Caki2 (cell line): Measurements from ENCODE around the gene DRC7. TPM values are rescaled to one million over a fixed set of nuclear protein-coding genes. Genes with fewer than 3 reads are reported as not detected.
"Not testable (repeated sequence)": the region's sequence is repeated elsewhere in the genome, so short reads cannot be mapped to it uniquely, and the experiment has no call there.

ENCODE experiments used
- DNase-seq: peaks from one replicate; pipeline ENCODE4 v3.0.0-alpha.2; 2015; ENCODE audit warnings: low read depth
- in situ Hi-C: cut with HindIII; loops from 2 replicates; pipeline ENCODE4 v1.10.0; 2016; ENCODE audit warnings: low sequenced_read_pairs, low pct_unique_long_range_greater_than_20kb, mixed read lengths
- total RNA-seq: library from RNA; depleted of rRNA; stranded (reverse); fragments of >200 nt; shearing (Covaris generic); gene quantifications from 2 replicates; pipeline ENCODE4 v1.2.3, GENCODE V29; 2014; ENCODE audit warnings: low replicate concordance

Gene DRC7
- total RNA-seq, 1 experiment from 2014 or later = not detected

DNA sequence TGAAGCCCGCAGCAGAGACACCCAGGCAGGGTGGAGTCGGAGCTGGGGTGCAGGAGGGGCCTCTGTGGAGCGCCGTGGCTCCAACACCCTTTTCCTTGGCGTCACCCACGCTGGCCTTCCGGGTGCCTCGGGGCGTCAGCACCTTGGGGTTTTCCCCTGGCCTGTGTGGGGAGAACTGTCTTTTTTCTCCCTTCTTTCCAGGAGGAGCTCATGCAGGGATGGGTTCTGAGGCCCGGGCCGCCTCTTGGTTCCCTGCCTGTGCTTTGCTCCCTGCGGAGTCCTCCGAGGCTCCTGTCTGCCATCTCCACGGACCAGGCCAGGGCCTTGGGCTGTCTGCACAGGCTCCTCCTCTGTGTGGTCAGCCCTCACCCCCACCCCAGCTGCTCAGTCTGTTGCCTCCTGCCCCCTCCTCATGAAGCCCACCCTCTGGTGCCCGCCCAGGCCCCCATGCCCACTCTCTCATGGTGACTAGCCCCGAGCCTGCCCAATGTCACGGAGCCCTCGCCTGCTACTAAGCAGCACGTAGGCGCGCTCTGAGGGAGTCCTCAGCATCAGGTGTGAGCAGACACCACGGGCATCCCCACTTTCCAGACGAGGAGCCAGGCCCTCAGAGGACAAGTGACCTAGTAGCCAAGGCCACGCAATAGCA is 45.9 kb downstream of the DRC7 start:
- in situ Hi-C loops = no loop called here
- no peak for DNase-seq

DNA sequence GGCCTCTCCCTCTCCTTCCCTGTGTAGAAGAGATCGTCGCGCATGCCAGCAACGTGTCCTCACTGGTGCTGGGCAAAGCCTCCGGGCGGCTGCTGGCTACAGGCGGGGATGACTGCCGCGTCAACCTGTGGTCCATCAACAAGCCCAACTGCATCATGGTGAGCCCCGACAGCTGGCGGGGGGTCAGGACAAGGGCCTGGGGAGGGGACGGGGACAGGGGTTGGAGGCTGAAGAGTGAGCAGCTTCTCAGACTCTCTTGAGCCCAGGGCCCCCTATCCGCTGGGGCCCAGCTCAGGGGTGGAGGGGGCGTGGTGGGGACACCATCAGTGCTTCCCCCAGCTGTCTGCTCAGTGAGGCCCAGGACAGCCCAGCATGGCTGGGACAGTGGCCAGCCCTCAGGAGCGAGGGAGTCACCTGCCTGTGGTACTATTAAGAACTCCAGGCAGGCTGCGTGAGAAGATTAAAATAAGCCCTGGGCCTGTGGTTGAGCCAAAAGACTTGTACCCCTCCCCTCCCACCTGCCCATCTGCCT is 47.1 kb downstream of the DRC7 start:
- DNase-seq = no peak
- in situ Hi-C loops = no loop called here

DNA sequence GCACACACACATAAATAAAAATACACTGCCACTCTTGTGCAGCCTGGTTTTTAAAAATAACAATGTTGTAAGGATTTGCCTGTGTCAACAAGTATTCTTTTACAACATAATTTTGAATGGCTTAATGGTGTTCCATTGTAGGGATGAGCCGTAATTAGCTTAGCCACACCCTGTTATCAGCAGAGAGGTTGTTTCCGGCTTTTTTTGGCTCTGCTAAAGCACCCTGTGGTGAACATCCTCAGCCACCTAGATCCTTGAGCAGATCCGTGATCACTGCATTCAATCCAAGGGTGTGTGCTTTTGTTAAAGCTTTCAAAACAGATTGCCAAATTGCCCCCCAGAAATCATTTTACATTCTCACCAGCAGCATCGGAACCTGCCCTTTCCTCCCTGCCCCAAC is 47.9 kb downstream of the DRC7 start:
- no peak for DNase-seq
- in situ Hi-C loops = no loop called here

DNA sequence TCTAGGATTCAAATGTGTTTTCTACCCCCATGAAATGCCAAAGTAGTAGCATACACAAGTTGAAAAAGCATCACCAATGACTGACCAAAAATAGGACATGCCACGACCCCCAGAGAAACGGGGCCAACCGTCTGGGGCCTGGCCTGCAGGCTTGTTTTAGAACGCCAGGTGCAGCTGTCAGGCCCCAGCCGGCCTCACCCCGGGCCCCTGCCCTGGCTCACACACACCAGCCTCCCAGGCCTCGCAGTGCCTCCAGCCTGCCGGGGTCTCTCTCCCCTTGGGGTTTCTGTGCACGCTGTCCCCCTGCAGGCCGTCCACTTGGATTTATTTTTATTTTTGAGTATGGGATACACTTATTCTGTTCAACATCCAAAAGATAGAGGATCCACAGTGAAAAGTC is 48.9 kb downstream of the DRC7 start:
- DNase-seq = no peak
- in situ Hi-C loops = no loop called here

DNA sequence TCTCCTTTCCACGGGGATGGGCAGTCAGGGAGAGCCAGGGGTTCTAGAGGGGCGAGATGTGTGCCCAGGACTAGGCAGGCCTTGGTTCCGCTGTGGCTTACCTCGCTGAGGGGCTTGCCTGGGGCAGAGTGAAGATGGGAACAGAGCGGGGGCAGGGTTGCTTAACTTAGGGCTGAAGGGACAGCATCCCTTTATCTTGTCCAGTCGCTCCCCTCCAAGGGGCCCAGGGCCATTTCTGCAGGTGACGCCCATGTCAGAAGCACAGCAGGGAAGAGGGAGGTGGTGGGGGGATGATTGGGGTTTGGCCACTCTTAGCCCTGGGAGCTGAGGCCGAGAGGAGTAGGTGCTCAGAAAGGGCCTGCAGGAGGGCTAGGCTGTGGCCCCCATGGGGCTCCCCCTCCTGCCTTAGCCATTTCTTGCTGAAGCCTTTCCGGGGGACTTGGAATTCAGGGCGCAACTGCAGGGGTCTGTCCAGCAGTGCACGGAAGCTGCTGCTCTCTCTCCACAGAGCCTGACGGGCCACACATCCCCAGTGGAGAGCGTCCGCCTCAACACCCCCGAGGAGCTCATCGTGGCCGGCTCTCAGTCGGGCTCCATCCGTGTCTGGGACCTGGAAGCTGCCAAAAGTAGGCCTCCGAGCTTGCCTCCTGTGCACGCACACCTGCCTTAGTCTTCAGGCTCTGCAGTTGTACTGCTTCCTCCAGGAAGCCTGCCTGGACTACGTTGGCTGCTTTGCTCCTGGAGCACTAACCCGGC is 49.5 kb downstream of the DRC7 start:
- in situ Hi-C loops = no loop called here
- DNase-seq = no peak

DNA sequence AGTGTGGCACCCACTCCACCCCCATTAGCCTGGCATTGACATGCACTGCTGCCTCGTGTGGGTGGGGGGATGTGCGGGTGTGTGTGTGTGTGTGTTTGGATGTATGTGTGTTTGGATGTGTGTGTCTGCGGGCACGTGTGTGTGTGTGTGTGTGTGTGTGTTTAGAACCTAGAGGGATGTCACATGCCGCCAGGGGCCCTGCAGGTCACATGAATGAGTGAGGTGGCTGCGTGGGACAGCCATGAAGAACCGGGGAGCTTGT is 50.0 kb downstream of the DRC7 start:
- in situ Hi-C loops = no loop called here
- no peak for DNase-seq

DNA sequence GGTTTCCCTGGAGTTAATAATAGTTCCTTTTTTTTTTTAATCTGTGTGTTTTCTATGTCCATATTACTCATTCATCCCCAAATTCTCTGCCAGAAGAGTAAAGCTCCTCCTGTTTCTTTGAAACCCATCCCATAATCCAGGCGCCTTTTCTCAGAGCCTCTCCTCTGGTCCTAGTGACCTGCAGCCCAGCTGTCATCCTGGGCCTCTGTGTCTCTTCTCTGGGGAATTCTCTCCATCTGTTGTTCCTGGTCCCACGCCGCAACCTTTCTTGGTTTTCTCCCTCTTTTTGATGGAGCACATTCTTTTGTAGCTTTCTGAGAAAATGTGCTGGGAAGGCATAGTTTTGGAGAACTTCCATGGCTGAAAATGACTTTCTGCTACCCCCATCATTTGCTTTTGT is 51.2 kb downstream of the DRC7 start:
- in situ Hi-C loops = no loop called here
- no peak for DNase-seq

DNA sequence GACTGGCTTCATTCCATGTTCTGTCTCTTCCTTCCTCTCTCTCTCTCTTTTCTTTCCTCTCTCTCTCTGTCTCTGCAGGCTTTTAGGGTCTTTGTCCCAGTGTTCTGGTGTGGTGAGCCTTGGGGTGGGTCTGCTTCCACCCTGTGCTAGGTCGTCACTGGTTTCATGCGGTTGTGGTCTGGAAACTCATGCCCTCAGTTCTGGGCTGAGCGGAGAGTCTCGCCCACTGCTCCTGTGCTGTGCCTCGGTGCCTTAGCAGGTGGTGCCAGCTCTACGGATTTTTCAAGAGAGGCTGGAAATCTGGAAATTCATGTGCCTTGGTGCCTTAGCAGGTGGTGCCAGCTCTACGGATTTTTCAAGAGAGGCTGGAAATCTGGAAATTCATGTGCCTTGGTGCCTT is 51.7 kb downstream of the DRC7 start:
- in situ Hi-C loops, DNase-seq: not testable (repeated sequence)

DNA sequence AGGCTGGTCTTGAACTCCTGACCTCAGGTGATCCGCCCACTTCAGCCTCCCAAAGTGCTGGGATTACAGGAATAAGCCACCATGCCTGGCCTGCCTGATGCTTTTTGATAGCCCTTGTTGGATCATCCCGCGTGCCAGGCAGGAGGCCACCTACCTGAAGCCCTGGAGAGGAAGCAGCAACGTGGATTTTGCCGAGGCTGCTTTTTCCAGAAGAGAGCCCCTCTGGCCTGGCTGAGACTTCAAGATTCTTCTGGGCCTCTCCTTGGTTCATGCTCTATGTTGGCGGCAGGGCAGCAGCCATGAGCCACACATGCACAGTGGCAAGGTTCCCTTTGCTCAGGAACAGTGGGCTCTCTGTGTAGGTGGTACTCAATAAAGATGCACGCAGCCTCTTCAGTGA is 52.5 kb downstream of the DRC7 start:
- no peak for DNase-seq
- in situ Hi-C loops = no loop called here

DNA sequence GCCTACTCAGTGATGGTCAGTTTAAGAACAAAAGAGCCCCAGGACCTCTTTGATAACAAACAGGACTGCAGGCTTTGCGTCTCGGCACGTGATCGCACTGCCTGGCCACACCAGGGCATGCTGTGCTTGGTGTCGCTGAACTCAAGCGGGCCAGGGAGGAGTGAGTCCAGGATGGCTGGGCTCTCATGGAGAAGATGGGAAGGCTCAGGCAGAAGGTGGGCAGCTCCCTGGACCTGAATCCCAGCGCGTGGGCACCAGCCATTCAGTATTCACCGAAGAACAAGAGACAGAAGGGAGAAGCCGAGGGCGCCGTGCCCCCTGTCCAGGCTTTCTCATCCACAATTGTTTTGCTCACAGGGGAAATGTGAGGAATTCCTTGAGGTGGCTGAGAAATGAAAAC is 52.9 kb downstream of the DRC7 start:
- in situ Hi-C loops = no loop called here
- no peak for DNase-seq

DNA sequence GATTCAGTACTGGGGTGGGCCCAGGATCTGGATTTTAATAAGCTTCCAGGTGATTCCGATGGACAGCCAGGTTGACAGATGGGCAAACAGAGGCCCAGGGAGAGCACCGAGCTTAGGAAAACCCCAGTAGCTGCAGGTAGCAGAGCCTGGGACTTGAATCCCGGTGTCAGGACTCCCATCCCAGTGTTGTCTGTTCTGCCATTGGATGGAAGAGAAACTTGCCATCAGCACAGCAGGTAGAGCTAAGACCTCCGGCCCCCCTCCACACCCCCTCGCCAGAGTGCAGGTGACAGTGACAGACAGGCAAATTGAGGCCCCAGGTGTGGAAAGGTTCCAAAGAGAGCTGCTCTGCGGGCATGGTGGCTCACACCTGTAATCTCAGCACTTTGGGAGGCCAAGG is 53.4 kb downstream of the DRC7 start:
- DNase-seq = no peak
- in situ Hi-C loops = no loop called here

DNA sequence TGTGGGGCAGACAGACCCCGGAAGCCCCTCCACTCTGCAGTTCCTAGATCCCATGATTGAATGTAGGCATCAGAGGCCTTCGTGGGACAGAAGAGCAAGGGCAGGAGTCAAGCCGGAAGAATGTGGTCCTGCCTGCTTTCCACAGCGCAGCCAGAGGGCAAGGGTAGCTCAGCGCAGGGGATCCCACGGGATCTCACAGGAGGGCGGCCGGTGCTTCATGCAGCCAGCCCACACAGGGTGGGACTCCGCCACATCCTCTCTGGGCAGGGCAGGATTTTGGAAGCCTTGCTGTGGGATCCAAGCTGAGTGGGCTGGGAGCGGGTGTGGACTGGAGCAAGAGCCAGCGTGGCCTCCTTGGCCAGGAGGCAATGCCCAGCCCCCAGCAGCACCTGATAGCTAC is 54.0 kb downstream of the DRC7 start:
- DNase-seq = no peak
- in situ Hi-C loops = no loop called here

DNA sequence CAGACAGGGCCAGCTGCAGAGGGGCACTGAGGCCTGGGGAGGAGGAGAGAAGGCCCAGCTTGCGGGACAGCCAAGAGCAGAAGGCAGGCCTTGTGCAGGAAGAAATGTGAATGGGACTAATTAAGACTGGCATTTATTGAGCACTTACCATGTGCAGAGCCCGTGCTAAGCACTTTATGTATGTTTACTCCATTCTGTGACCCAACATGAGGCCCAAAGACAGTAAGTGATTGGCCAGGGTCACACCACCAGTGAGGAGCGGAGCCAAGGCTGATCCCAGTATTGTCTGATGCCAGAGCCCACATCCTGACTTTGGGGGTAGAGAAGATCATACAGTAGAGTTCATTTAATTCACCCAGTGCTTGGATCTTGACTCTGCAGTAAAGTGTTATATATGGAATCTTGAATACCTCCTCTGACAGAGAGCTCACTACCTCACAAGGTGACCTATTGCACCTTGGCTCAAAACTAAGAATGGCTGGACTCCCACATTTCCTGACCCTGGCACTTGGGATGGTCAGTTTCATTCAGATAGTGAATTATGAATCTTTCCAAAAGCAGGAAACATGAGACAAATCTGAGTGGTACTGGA is 54.6 kb downstream of the DRC7 start:
- in situ Hi-C loops = no loop called here
- no peak for DNase-seq

DNA sequence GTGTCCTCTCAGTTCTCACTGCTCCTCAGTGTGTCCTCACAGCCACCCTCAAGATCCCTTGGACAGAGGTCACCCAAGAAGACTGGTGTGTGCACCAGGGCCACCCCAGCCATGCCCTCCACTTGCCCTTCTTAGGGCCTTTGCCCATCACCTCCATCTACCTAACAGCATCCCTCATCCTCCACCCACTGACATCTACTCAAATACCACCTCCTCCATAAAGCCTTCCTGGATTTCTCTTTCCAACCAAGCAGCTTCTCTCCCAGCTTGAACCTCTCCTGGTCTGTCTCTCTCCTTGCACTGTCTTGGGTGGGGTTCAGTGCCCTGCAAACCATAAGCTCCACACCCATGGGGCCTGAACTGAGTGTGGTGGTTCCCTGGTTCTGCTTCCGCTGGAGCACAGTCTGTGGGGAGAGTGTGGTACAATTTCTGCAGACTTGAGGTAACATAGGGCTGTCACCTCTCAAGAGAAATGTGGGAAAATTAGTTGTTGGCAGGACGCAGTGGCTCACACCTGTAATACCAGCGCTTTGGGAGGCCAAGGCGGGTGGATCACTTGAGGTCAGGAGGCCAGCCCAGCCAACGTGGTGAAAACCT is 55.3 kb downstream of the DRC7 start:
- in situ Hi-C loops = no loop called here
- no peak for DNase-seq

DNA sequence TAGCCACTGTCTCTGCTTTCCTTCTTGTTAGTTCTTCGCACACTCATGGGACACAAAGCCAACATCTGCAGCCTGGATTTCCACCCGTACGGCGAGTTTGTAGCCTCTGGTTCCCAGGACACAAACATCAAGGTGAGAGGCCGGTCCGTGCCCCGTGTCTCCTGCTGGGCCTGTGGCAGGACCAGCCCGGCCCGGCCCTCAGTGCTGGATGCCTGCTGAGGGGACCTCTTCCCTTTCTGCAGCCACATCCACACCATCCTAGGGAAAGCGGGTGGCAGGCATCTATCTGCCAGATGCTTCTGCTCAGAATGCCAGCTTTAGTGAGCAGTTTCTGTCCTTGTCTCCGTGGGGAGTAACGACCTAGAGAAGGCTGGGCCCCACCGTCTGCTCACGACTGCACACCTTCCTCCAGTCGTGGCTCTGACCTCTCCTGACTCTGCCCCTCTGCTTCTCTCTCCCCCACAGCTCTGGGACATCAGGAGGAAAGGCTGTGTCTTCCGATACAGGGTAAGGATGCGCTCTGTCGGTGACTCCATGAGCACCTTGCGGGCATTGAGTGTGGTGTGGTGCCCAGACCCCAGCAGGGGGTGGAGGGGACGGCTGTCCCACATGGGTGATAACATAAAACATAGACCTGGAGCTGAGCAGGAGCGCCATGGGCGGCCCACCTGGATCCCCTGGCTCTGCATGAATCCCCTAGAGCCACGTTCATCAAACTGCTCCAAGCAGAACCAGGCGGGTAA is 56.4 kb downstream of the DRC7 start:
- in situ Hi-C loops = no loop called here
- no peak for DNase-seq

DNA sequence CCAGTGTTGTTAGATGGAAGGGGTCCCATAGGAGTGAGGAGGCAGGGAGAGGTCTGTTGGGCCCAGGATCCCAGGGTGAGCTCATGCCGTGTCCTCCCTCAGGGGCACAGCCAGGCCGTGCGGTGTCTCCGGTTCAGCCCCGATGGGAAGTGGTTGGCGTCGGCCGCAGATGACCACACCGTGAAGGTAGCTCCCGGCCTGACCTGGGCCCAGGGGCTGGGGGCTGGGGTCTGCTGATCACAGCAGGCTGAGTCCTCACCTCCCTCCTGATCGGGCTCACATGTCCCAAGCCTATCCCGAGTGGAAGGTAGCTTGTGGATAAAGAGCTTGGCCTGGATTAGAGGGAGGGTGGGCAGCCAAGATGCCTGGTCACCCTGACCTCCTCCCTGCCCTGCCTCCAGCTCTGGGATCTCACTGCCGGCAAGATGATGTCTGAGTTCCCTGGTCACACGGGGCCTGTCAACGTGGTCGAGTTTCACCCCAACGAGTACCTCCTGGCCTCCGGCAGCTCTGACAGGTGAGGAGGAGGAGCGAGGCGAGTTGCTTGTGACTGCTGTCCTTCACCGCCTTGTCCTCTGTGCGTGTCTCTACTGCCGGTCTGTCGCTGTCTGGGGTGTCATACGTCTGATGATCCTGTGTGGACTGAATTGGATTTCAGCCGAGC is 57.1 kb downstream of the DRC7 start:
- DNase-seq = no peak
- in situ Hi-C loops = no loop called here

DNA sequence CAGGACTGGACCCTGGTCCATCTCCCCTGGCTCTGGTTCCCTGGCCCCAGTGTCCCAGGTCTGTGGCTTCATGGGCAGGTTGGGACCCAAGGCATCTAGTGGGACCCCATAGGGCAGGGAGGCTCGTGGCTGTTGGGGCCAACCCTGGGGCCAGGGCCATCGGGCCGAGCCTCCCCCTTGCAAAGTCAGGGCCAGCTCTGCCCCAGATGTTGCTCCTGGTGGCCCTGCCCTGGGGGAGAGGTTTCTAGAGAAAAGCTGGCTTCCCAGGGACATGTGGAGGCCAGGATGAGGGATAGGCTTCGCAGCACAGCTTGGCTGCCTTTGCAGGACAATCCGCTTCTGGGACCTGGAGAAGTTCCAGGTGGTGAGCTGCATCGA is 57.6 kb downstream of the DRC7 start:
- DNase-seq = no peak
- in situ Hi-C loops = no loop called here
